Measurements from ENCODE around the gene NAV3. TPM values are rescaled to one million over a fixed set of nuclear protein-coding genes. Genes with fewer than 3 reads are reported as not detected.

NAV3 gene
- total RNA-seq, 1 donor from 2014 or later: 5.0 TPM

DNA sequence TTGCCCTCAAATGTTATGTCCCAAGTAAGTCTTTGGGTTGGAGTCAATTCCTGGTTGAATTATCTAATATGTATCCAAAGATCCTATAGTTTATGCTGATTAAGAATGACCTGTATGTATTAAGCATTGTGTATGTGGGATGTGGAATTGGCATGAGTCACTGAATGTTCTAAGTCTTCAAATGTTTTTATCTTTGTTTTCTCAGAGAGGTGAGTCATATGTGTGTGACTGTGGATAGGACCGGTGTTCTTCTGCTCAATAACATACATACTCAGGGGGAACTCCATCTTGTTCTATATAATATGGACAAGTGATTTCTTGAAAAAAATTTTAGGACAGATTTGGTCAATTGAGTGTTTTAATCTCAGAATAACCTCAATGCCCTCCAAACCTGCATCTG is 57.9 kb downstream of the NAV3 start:
- DNase-seq (ENCODE audit: low read depth, low spot score): no peak
- no peak for TF ChIP-seq CTCF (conservative IDR thresholded peaks at IDR 0.05)
- no peak overlapping the region for H3K4me3 Mint-ChIP-seq
- H3K36me3 Mint-ChIP-seq (ENCODE audit: low read depth): no peaks in the 10 kb centered on the region
- no peak overlapping the region for H3K27ac Mint-ChIP-seq (ENCODE audit: unreplicated experiment)
- no peaks in the 10 kb centered on the region for H3K9me3 Mint-ChIP-seq
- no peaks in the 10 kb centered on the region for H3K4me1 Mint-ChIP-seq
- H3K27me3 Mint-ChIP-seq (ENCODE audit: low read depth): no peaks in the 10 kb centered on the region

- no peaks in the 10 kb centered on the region for H3K27me3 Mint-ChIP-seq (ENCODE audit: low read depth)
- DNase-seq (ENCODE audit: low read depth, low spot score): no peak
- TF ChIP-seq CTCF (conservative IDR thresholded peaks at IDR 0.05): no peak
- H3K36me3 Mint-ChIP-seq (ENCODE audit: low read depth): no peaks in the 10 kb centered on the region
- no peaks in the 10 kb centered on the region for H3K4me1 Mint-ChIP-seq
- H3K4me3 Mint-ChIP-seq: no peak overlapping the region
- no peaks in the 10 kb centered on the region for H3K9me3 Mint-ChIP-seq
- H3K27ac Mint-ChIP-seq (ENCODE audit: unreplicated experiment): no peak overlapping the region
Measured at GRCh38 chr12:77891518-77892147, 60.9 kb downstream of the NAV3 start.

DNA sequence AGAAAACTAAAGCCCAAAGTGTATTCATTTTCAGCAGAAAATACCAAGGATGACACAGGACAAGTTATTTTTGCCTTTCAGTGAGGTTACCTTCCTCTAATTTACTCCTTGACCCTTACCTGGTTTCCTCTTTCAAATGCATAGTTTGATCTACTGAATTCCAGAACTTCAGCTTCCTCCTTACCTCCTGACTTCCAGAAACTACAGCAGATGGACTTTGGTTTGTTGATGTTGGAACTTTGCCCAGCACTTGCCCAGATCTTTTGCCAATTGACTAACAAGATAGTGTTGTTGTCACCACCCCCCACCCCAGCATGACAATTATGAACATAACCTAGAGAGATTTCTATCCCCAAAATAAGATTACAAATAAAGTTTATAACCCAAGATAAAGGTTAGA is 63.2 kb downstream of the NAV3 start:
- no peak overlapping the region for H3K4me3 Mint-ChIP-seq
- no peaks in the 10 kb centered on the region for H3K27me3 Mint-ChIP-seq (ENCODE audit: low read depth)
- no peaks in the 10 kb centered on the region for H3K9me3 Mint-ChIP-seq
- no peaks in the 10 kb centered on the region for H3K36me3 Mint-ChIP-seq (ENCODE audit: low read depth)
- H3K4me1 Mint-ChIP-seq: no peaks in the 10 kb centered on the region
- H3K27ac Mint-ChIP-seq (ENCODE audit: unreplicated experiment): no peak overlapping the region
- DNase-seq (ENCODE audit: low read depth, low spot score): no peak
- no peak for TF ChIP-seq CTCF (conservative IDR thresholded peaks at IDR 0.05)

DNA sequence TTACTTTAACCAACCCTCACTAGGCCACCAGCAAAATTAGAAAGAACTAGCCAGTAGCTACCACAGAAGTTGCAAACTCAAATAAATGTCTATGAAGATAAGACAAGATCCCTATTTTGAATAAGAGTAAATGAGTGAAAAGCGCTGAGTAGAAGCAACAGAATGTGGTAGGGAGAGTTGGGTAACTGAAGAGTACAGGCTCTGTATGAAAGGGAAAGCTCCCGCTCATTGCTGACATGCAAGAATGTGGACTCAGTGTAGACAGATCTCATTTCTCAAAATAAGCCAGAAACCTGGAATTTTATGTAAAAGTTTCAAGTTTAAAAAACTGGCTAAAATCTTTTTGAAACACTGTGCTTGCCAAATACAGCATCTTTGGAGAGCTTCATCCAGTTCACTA is 63.9 kb downstream of the NAV3 start:
- Mint-ChIP-seq H3K9me3 (no peaks in the 10 kb centered on the region), H3K4me3 (no peak overlapping the region), H3K27ac (ENCODE audit: unreplicated experiment) (no peak overlapping the region), H3K27me3 (ENCODE audit: low read depth) (no peaks in the 10 kb centered on the region), H3K36me3 (ENCODE audit: low read depth) (no peaks in the 10 kb centered on the region), H3K4me1 (no peaks in the 10 kb centered on the region)
- DNase-seq (ENCODE audit: low read depth, low spot score): no peak
- TF ChIP-seq CTCF (conservative IDR thresholded peaks at IDR 0.05): no peak

DNA sequence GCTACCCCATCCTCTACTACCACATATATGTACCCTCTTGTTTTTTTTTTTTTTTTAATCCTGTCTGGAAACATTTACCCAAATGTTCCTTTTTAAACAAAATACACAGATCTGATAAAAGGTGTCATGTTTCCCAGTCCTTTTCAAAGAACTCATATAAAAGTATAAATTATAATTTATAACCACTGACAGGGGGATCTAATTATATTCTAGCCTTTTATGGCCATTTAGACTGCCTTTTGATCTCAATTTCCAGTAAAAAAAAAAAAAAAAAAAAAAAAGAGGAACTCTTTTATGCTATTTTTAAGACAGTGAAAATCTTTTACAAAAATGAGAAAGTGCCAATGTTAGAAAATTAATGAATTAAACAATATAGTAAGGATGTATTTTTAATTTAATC is 65.0 kb downstream of the NAV3 start:
- H3K4me1 Mint-ChIP-seq: no peaks in the 10 kb centered on the region
- H3K36me3 Mint-ChIP-seq (ENCODE audit: low read depth): no peaks in the 10 kb centered on the region
- no peak for DNase-seq (ENCODE audit: low read depth, low spot score)
- H3K9me3 Mint-ChIP-seq: no peaks in the 10 kb centered on the region
- no peaks in the 10 kb centered on the region for H3K27me3 Mint-ChIP-seq (ENCODE audit: low read depth)
- no peak overlapping the region for H3K4me3 Mint-ChIP-seq
- no peak overlapping the region for H3K27ac Mint-ChIP-seq (ENCODE audit: unreplicated experiment)
- no peak for TF ChIP-seq CTCF (conservative IDR thresholded peaks at IDR 0.05)

All from neural crest cell (in vitro differentiated cells).